T47D (cell line): ENCODE measurements around the gene MYO10.
"Not testable (repeated sequence)": the region's sequence is repeated elsewhere in the genome, so short reads cannot be mapped to it uniquely, and the experiment has no call there.

Experiments used
- DNase-seq, 2 experiments: peaks; one replicate each; pipeline versions ENCODE4 v3.0.0 to v3.0.0-alpha.2; 2011 to 2012; ENCODE audit warnings: low read depth in 1 of 2, low spot score in 1 of 2
- JUND ChIP-seq: IDR thresholded peaks from 2 replicates; pipeline ENCODE4 v1.6.1; 2012; ENCODE audit warnings: low read depth
- in situ Hi-C: cut with HindIII; loops from 2 replicates; pipeline ENCODE4 v1.10.0; 2016; ENCODE audit warnings: low sequenced_read_pairs, low pct_unique_long_range_greater_than_20kb

Gene MYO10

GRCh38 chr5:16886793-16887345 lies 49.2 kb downstream of the MYO10 start:
- no peak for DNase-seq
- in situ Hi-C loops = no loop called here
- no peak for TF ChIP-seq JUND

GRCh38 chr5:16886366-16886736 lies 49.7 kb downstream of the MYO10 start:
- in situ Hi-C loops = no loop called here
- no peak for DNase-seq
- TF ChIP-seq JUND = no peak

- no peak for DNase-seq
- in situ Hi-C loops = no loop called here
- TF ChIP-seq JUND = no peak
Measured at GRCh38 chr5:16885635-16886365, 50.3 kb downstream of the MYO10 start.

GRCh38 chr5:16884595-16884994 lies 51.5 kb downstream of the MYO10 start:
- in situ Hi-C loops = no loop called here
- TF ChIP-seq JUND = no peak
- peak in 1 of 2 experiments; percentile 66 for DNase-seq

GRCh38 chr5:16883806-16884205 lies 52.3 kb downstream of the MYO10 start:
- DNase-seq = no peak
- TF ChIP-seq JUND = no peak
- in situ Hi-C loops = no loop called here

- no peak for TF ChIP-seq JUND
- in situ Hi-C loops = no loop called here
- DNase-seq = no peak
Measured at GRCh38 chr5:16883176-16883575, 52.9 kb downstream of the MYO10 start.

GRCh38 chr5:16881251-16881650 lies 54.8 kb downstream of the MYO10 start:
- no peak for TF ChIP-seq JUND
- in situ Hi-C loops = no loop called here
- DNase-seq = no peak

- DNase-seq = no peak
- TF ChIP-seq JUND = no peak
- in situ Hi-C loops = no loop called here
Measured at GRCh38 chr5:16880547-16880946, 55.5 kb downstream of the MYO10 start.

GRCh38 chr5:16879650-16880049 lies 56.4 kb downstream of the MYO10 start:
- TF ChIP-seq JUND = no peak
- in situ Hi-C loops = no loop called here
- DNase-seq = no peak

GRCh38 chr5:16879191-16879590 lies 56.9 kb downstream of the MYO10 start:
- TF ChIP-seq JUND = no peak
- in situ Hi-C loops = no loop called here

GRCh38 chr5:16877267-16877935 lies 58.7 kb downstream of the MYO10 start:
- no peak for DNase-seq
- TF ChIP-seq JUND = no peak
- in situ Hi-C loops = no loop called here

More at GRCh38 chr5:16879191-16879590, 56.9 kb downstream of the MYO10 start:
- DNase-seq = no peak

- DNase-seq, in situ Hi-C loops: not testable (repeated sequence)
Measured at GRCh38 chr5:16874424-16874823, 61.7 kb downstream of the MYO10 start.

GRCh38 chr5:16871746-16872339 lies 64.2 kb downstream of the MYO10 start:
- TF ChIP-seq JUND = no peak
- in situ Hi-C loops = no loop called here
- no peak for DNase-seq
